Left lung (tissue), 10 donors: ENCODE measurements around the gene FOSB. TPM values are rescaled to one million over a fixed set of nuclear protein-coding genes. Genes with fewer than 3 reads are reported as not detected.

Experiments used
- ATAC-seq: fragments of 200-7000 bp; cut with Tn5 transposase; one replicate; pipeline ENCODE4 v1.9.1; 2020; ENCODE audit warnings: moderate library complexity
- DNase-seq, 4 donors: peaks; one replicate each; pipeline ENCODE4 v3.0.0-alpha.2; 2013 to 2020
- H3K27ac ChIP-seq, 2 donors: fragments of 200-600 bp; sonication (generic) in 1 of 2; one replicate each; pipeline versions ENCODE4 v1.5.0 to v1.8.0; 2020 to 2021
- H3K27me3 ChIP-seq, 2 donors: fragments of 200-600 bp; sonication (generic) in 1 of 2; one replicate each; pipeline versions ENCODE4 v1.5.0 to v1.8.0; 2020 to 2021
- H3K36me3 ChIP-seq, 2 donors: fragments of 200-600 bp; sonication (generic) in 1 of 2; one replicate each; pipeline versions ENCODE4 v1.5.0 to v1.8.0; 2020 to 2021
- H3K4me1 ChIP-seq, 2 donors: fragments of 200-600 bp; one replicate each; pipeline ENCODE4 v1.8.0; 2021
- H3K4me3 ChIP-seq, 2 donors: fragments of 200-600 bp; sonication (generic) in 1 of 2; one replicate each; pipeline versions ENCODE4 v1.5.0 to v1.8.0; 2020 to 2021; ENCODE audit warnings: mild to moderate bottlenecking in 1 of 2
- H3K9me3 ChIP-seq, 2 donors: fragments of 200-600 bp; sonication (generic) in 1 of 2; one replicate each; pipeline versions ENCODE4 v1.5.0 to v1.8.0; 2020 to 2021
- intact Hi-C, 2 donors: fragments of 100-400 bp; cut with DNase I; formaldehyde crosslinking; loops; one replicate each; pipeline versions ENCODE4 v1.11.2 to v1.14.2; 2022
- polyA plus RNA-seq, 6 donors: library from polyadenylated mRNA; unstranded; fragments of 120-200 nt; gene quantifications; one replicate each; pipeline ENCODE4 v1.2.1, GENCODE V29; 2013; ENCODE audit not compliant: insufficient read length in 6 of 6
- total RNA-seq, 2 donors: library from RNA; stranded (reverse); fragmentation: NEBNext Ultra II Directional; extraction: Animal tissue kit (Norgen Biotek cat#: 25700); gene quantifications; one replicate each; pipeline ENCODE4 v1.2.1, GENCODE V29; 2021
- TF ChIP-seq, protein P1 (sequence below), 2 donors: fragments of 200-600 bp; sonication (generic) in 1 of 2; IDR thresholded peaks; one replicate each; pipeline versions ENCODE4 v1.5.0 to v1.8.0; 2021; ENCODE audit warnings: antibody characterized with exemption in 2 of 2
- donor health status: DM: no; HTN: yes; CAD: no.
- donor health status: DM: no; HTN: no; CAD: no.

FOSB gene
- total and polyA plus RNA-seq, 8 donors, result 5.7 to 766 (median 126) TPM

- Histone ChIP-seq H3K27ac (no peak overlapping the region), H3K4me1 (peaks cover 14 to 42% of the 10 kb centered on the region in 2 donors), H3K36me3 (peaks cover 0 to 16% of the 10 kb centered on the region in 2 donors), H3K9me3 (no peaks in the 10 kb centered on the region), H3K4me3 (no peak overlapping the region), H3K27me3 (peaks cover 0 to 57% of the 10 kb centered on the region in 2 donors)
- DNase-seq (peak in 1 of 4 donors; percentile 76), ATAC-seq (no peak)
- TF ChIP-seq, protein P1, sequence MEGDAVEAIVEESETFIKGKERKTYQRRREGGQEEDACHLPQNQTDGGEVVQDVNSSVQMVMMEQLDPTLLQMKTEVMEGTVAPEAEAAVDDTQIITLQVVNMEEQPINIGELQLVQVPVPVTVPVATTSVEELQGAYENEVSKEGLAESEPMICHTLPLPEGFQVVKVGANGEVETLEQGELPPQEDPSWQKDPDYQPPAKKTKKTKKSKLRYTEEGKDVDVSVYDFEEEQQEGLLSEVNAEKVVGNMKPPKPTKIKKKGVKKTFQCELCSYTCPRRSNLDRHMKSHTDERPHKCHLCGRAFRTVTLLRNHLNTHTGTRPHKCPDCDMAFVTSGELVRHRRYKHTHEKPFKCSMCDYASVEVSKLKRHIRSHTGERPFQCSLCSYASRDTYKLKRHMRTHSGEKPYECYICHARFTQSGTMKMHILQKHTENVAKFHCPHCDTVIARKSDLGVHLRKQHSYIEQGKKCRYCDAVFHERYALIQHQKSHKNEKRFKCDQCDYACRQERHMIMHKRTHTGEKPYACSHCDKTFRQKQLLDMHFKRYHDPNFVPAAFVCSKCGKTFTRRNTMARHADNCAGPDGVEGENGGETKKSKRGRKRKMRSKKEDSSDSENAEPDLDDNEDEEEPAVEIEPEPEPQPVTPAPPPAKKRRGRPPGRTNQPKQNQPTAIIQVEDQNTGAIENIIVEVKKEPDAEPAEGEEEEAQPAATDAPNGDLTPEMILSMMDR (IDR thresholded peaks at IDR 0.05), result no peak
- intact Hi-C loops, result no loop called here
These were observed 5.0 kb downstream of the FOSB start for GRCh38 chr19:45472563-45473366.

DNA sequence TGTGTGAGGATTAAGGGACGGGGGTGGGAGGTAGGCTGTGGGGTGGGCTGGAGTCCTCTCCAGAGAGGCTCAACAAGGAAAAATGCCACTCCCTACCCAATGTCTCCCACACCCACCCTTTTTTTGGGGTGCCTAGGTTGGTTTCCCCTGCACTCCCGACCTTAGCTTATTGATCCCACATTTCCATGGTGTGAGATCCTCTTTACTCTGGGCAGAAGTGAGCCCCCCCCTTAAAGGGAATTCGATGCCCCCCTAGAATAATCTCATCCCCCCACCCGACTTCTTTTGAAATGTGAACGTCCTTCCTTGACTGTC lies 5.5 kb downstream of the FOSB start:
- intact Hi-C loops, result no loop called here
- ATAC-seq (no peak), DNase-seq (no peak)
- TF ChIP-seq, protein P1 (IDR thresholded peaks at IDR 0.05), result no peak
- Histone ChIP-seq H3K27ac (no peak overlapping the region), H3K4me3 (no peak overlapping the region), H3K9me3 (no peaks in the 10 kb centered on the region), H3K27me3 (peaks cover 0 to 57% of the 10 kb centered on the region in 2 donors), H3K36me3 (peaks cover 0 to 16% of the 10 kb centered on the region in 2 donors), H3K4me1 (peaks cover 9 to 42% of the 10 kb centered on the region in 2 donors)

- Histone ChIP-seq H3K9me3 (no peaks in the 10 kb centered on the region), H3K27me3 (peaks cover 0 to 57% of the 10 kb centered on the region in 2 donors), H3K36me3 (peaks cover 0 to 16% of the 10 kb centered on the region in 2 donors), H3K4me1 (peaks cover 7 to 38% of the 10 kb centered on the region in 2 donors), H3K27ac (no peak overlapping the region), H3K4me3 (no peak overlapping the region)
- ATAC-seq (no peak), DNase-seq (peak in 1 of 4 donors; percentile 72)
- intact Hi-C loops, result no loop called here
- TF ChIP-seq, protein P1 (IDR thresholded peaks at IDR 0.05), result no peak
These were observed 6.1 kb downstream of the FOSB start for GRCh38 chr19:45473682-45474605.

- peaks cover 0 to 57% of the 10 kb centered on the region in 2 donors for H3K27me3 ChIP-seq
- no peaks in the 10 kb centered on the region for H3K9me3 ChIP-seq
- DNase-seq (peak in 1 of 4 donors; percentile 87), ATAC-seq (no peak)
- intact Hi-C loops, result loop anchor here in 1 of 2 donors (5.0 kb wide), 1 partner anchor 33 kb away; no protein-coding TSS in a partner anchor
- no peak overlapping the region for H3K27ac ChIP-seq
- H3K4me3 ChIP-seq, result no peak overlapping the region
- peaks cover 6 to 39% of the 10 kb centered on the region in 2 donors for H3K4me1 ChIP-seq
- TF ChIP-seq, protein P1 (IDR thresholded peaks at IDR 0.05), result no peak
- peaks cover 0 to 16% of the 10 kb centered on the region in 2 donors for H3K36me3 ChIP-seq
These were observed 7.1 kb downstream of the FOSB start for GRCh38 chr19:45474606-45475521.
